Lower lobe of right lung (tissue), 2 donors: Measurements from ENCODE around the gene RCOR1. TPM values are rescaled to one million over a fixed set of nuclear protein-coding genes. Genes with fewer than 3 reads are reported as not detected.
"Not testable (repeated sequence)": the region's sequence is repeated elsewhere in the genome, so short reads cannot be mapped to it uniquely, and the experiment has no call there.

ENCODE experiments used
- ATAC-seq, 2 donors: fragments of 200-7000 bp; cut with Tn5 transposase; one replicate each; pipeline ENCODE4 v1.9.1; 2020 to 2022; ENCODE audit warnings: mild to moderate bottlenecking in 2 of 2, moderate library complexity in 2 of 2
- DNase-seq: peaks from one replicate; pipeline ENCODE4 v3.0.0-alpha.2; 2020
- H3K27ac ChIP-seq: fragments of 200-600 bp; one replicate; pipeline ENCODE4 v1.8.0; 2022
- H3K27me3 ChIP-seq: fragments of 200-600 bp; one replicate; pipeline ENCODE4 v1.8.0; 2022; ENCODE audit warnings: low read depth
- H3K36me3 ChIP-seq: fragments of 200-600 bp; one replicate; pipeline ENCODE4 v1.8.0; 2022; ENCODE audit warnings: mild to moderate bottlenecking
- H3K4me1 ChIP-seq: fragments of 200-600 bp; one replicate; pipeline ENCODE4 v1.8.0; 2022
- H3K4me3 ChIP-seq: fragments of 200-600 bp; one replicate; pipeline ENCODE4 v1.8.0; 2022; ENCODE audit warnings: mild to moderate bottlenecking
- H3K9me3 ChIP-seq: fragments of 200-600 bp; one replicate; pipeline ENCODE4 v1.8.0; 2022
- CTCF ChIP-seq: fragments of 200-600 bp; IDR thresholded peaks from one replicate; pipeline ENCODE4 v1.8.0; 2022; ENCODE audit warnings: antibody characterized with exemption, mild to moderate bottlenecking
- intact Hi-C: fragments of 100-400 bp; cut with DNase I; formaldehyde crosslinking; loops from one replicate; pipeline ENCODE4 v1.11.0; 2022
- total RNA-seq: library from RNA; stranded (reverse); fragmentation: NEBNext Ultra II Directional; extraction: Animal tissue kit (Norgen Biotek cat#: 25700); gene quantifications from one replicate; pipeline ENCODE4 v1.2.1, GENCODE V29; 2021
- donor health status: DM: no; HTN: yes; CAD: no; lungs with severe emphysema.

Gene RCOR1
- total RNA-seq, 1 donor from 2014 or later = 53.6 TPM

DNA sequence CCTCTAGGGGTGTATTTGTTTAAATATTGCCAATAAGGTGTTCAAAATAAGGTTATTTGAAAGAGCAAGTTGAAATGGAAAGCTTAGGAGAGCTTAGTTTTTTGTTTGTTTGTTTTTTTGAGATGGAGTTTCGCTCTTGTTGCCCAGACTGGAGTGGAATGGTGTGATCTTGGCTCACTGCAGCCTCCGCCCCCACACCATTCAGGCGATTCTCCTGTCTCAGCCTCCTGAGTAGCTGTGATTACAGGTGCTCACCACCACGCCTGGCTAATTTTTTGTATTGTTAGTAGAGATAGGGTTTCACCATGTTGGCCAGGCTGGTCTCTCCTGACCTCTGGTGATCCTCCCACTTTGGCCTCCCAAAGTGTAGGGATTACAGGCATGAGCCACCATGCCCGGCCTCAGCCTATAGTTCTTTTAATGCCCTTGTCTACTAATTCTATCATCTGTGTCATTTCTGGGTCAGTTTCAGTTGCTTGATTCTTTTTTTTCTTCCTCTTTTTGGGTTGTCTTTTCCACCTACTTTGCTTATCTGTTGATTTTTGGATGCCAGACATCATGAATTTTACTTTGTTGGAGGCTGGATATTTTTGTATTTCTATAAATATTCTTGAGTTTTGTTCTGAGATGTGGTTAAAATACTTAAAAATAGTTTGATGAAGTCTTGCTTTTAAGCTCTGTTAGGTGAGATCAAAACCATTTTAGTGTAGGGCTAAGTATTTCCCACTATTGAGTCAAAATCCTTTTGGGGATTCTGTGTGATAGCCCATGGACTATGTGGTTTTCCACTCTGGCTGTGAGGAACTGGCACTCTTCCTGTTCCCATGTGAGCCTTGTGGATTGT is 18.7 kb downstream of the RCOR1 start:
- TF ChIP-seq CTCF = no peak
- no peak overlapping the region for H3K27ac ChIP-seq
- intact Hi-C loops = no loop called here

GRCh38 chr14:102616318-102616717 is 23.9 kb downstream of the RCOR1 start:
- H3K36me3 ChIP-seq = no peaks in the 10 kb centered on the region
- intact Hi-C loops = no loop called here
- peak overlapping the region; percentile 10 for H3K27ac ChIP-seq
- DNase-seq = no peak
- H3K4me3 ChIP-seq = no peak overlapping the region
- TF ChIP-seq CTCF = no peak
- H3K9me3 ChIP-seq = no peaks in the 10 kb centered on the region
- peak in 1 of 2 donors; percentile 3 for ATAC-seq
- no peaks in the 10 kb centered on the region for H3K27me3 ChIP-seq
- H3K4me1 ChIP-seq = peaks cover 14% of the 10 kb centered on the region

More for the DNA sequence above, 18.7 kb downstream of the RCOR1 start:
- Histone ChIP-seq H3K4me1 (peaks cover 4% of the 10 kb centered on the region), H3K27me3 (no peaks in the 10 kb centered on the region), H3K4me3 (no peak overlapping the region), H3K9me3 (no peaks in the 10 kb centered on the region), H3K36me3 (no peaks in the 10 kb centered on the region)
- no peak for DNase-seq
- no peak for ATAC-seq

DNA sequence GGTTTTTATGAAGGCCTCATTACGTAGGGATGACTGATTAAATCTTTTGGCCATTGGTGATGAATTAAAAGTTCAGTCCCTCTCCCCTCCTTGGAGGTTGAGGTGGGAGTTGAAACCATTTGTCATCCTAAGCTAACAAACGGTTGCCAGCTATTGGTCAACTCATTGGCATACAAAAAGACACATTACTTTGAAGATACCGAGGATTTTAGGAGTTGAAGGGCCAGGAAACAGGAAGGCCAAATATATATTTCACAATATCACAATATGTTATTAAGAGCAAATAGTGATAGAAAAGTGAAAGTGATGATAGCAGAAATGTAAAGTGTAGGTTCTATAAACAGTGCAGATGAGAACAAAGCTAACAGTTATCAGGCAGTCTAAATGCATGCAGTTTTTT is 24.4 kb downstream of the RCOR1 start:
- intact Hi-C loops = no loop called here
- no peak overlapping the region for H3K4me3 ChIP-seq
- peak overlapping the region; percentile 10 for H3K27ac ChIP-seq
- DNase-seq (no peak), ATAC-seq (peak in 1 of 2 donors; percentile 45)
- H3K36me3 ChIP-seq = no peaks in the 10 kb centered on the region
- peaks cover 19% of the 10 kb centered on the region for H3K4me1 ChIP-seq
- no peak for TF ChIP-seq CTCF
- no peaks in the 10 kb centered on the region for H3K27me3 ChIP-seq
- no peaks in the 10 kb centered on the region for H3K9me3 ChIP-seq

- intact Hi-C loops, H3K27ac ChIP-seq, DNase-seq, H3K36me3 ChIP-seq, H3K4me3 ChIP-seq, H3K9me3 ChIP-seq, H3K27me3 ChIP-seq: not testable (repeated sequence)
- peaks cover 26% of the 10 kb centered on the region for H3K4me1 ChIP-seq
- peak; percentile 41 to 52 for ATAC-seq
Measured at GRCh38 chr14:102619012-102619411, 26.6 kb downstream of the RCOR1 start.

GRCh38 chr14:102620413-102620812 is 28.0 kb downstream of the RCOR1 start:
- H3K27ac ChIP-seq = no peak overlapping the region
- H3K4me1 ChIP-seq = peaks cover 26% of the 10 kb centered on the region
- H3K36me3 ChIP-seq = no peaks in the 10 kb centered on the region
- intact Hi-C loops = no loop called here
- ATAC-seq (no peak), DNase-seq (no peak)
- TF ChIP-seq CTCF = no peak
- no peaks in the 10 kb centered on the region for H3K9me3 ChIP-seq
- no peaks in the 10 kb centered on the region for H3K27me3 ChIP-seq
- no peak overlapping the region for H3K4me3 ChIP-seq

- Histone ChIP-seq H3K27ac (no peak overlapping the region), H3K9me3 (no peaks in the 10 kb centered on the region), H3K4me3 (no peak overlapping the region), H3K4me1 (peaks cover 15% of the 10 kb centered on the region), H3K27me3 (no peaks in the 10 kb centered on the region), H3K36me3 (no peaks in the 10 kb centered on the region)
- ATAC-seq (no peak), DNase-seq (no peak)
- intact Hi-C loops = no loop called here
- TF ChIP-seq CTCF = no peak
Measured at GRCh38 chr14:102622262-102622885, 29.9 kb downstream of the RCOR1 start.
